ENCODE results near the gene CDH26. TPM values are rescaled to one million over a fixed set of nuclear protein-coding genes. Genes with fewer than 3 reads are reported as not detected.

CDH26 gene
- total and polyA plus RNA-seq, 12 donors = 0.34 to 2.4 (median 0.89) TPM

- no peak overlapping the region for H3K4me3 ChIP-seq
- TF ChIP-seq CTCF (IDR thresholded peaks at IDR 0.05) = no peak
- H3K9me3 ChIP-seq = peaks cover 0 to 19% (median 0%) of the 10 kb centered on the region in 11 donors
- DNase-seq (no peak), ATAC-seq (no peak)
- no peaks in the 10 kb centered on the region for H3K27me3 ChIP-seq
- intact Hi-C loops (cut with DNase I) = no loop called here
- no peak overlapping the region for H3K27ac ChIP-seq
- peaks cover 0 to 7% (median 0%) of the 10 kb centered on the region in 9 donors for H3K36me3 ChIP-seq
- no peaks in the 10 kb centered on the region for H3K4me1 ChIP-seq
These were observed 58.2 kb downstream of the CDH26 start for GRCh38 chr20:60016406-60016805.

- peaks cover 0 to 7% (median 0%) of the 10 kb centered on the region in 9 donors for H3K36me3 ChIP-seq
- DNase-seq (no peak), ATAC-seq (no peak)
- no peak for TF ChIP-seq CTCF (IDR thresholded peaks at IDR 0.05)
- peaks cover 0 to 21% (median 0%) of the 10 kb centered on the region in 11 donors for H3K9me3 ChIP-seq
- intact Hi-C loops (cut with DNase I) = loop anchor here in 1 of 10 donors (10.0 kb wide), 1 partner anchor 55 kb away; no protein-coding TSS in a partner anchor
- 91 to 93% methylated on average over 5 of the region's 5 CpGs for WGBS, 2 donors
- no peak overlapping the region for H3K4me3 ChIP-seq
- H3K4me1 ChIP-seq = no peaks in the 10 kb centered on the region
- no peaks in the 10 kb centered on the region for H3K27me3 ChIP-seq
- H3K27ac ChIP-seq = no peak overlapping the region
These were observed 62.0 kb downstream of the CDH26 start for GRCh38 chr20:60020251-60020650.

DNA sequence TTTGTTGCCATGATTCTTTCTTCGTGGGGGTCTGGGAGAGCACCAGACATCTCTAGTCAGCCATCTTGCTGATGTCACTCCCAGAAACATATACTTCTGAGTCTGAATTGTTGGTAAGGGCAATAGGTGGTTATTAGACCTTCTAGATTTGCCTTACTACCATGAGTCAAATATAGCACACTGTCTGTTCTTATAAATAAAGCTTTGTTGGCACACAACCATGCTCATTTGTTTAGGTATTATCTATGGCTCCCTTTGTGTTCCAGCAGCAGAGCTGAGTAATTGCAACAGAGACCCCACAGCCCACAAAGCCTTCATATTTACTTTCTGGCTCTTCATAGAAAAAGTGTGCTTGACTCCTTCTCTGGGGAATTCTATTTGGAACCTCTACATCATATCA, 62.9 kb downstream of the CDH26 start:
- peaks cover 0 to 13% (median 0%) of the 10 kb centered on the region in 11 donors for H3K9me3 ChIP-seq
- ATAC-seq = no peak
- 67 to 68% methylated on average over 1 of the region's 1 CpG for WGBS, 2 donors
- no peak overlapping the region for H3K27ac ChIP-seq
- no peaks in the 10 kb centered on the region for H3K27me3 ChIP-seq
- peaks cover 0 to 7% (median 0%) of the 10 kb centered on the region in 9 donors for H3K36me3 ChIP-seq
- TF ChIP-seq CTCF (IDR thresholded peaks at IDR 0.05) = no peak
- intact Hi-C loops (cut with DNase I) = loop anchor here in 1 of 10 donors (10.0 kb wide), 1 partner anchor 56 kb away; no protein-coding TSS in a partner anchor
- DNase-seq = no peak
- no peaks in the 10 kb centered on the region for H3K4me1 ChIP-seq
- H3K4me3 ChIP-seq = no peak overlapping the region

DNA sequence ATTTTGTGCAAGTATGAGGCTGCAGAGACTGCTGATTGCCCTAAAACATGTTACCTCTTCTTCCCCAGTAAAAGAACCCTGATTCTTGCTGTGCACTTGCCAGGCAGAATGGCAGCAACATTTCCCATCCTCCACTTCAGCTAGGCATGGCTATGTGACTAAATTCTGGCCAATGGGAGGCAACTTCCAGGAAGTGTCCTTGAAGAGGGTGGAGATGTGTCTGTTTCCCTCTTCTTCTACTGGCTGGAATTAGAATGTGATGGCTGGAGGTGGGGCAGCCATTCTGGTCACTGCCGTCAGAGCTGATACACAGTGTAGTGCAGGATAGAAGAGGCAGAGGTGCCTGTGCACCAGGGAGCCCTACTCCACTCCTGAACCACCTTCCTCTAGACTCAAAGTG, 64.6 kb downstream of the CDH26 start:
- no peak for ATAC-seq

More for the DNA sequence above, 64.6 kb downstream of the CDH26 start:
- WGBS, 2 donors = 82 to 90% methylated on average over 1 of the region's 1 CpG
- Histone ChIP-seq H3K36me3 (peaks cover 0 to 7% (median 0%) of the 10 kb centered on the region in 9 donors), H3K27ac (no peak overlapping the region), H3K9me3 (peaks cover 0 to 10% (median 0%) of the 10 kb centered on the region in 11 donors), H3K4me1 (no peaks in the 10 kb centered on the region), H3K27me3 (no peaks in the 10 kb centered on the region), H3K4me3 (no peak overlapping the region)
- no peak for DNase-seq
- no peak for TF ChIP-seq CTCF (IDR thresholded peaks at IDR 0.05)
- intact Hi-C loops (cut with DNase I) = loop anchor here in 1 of 10 donors (10.0 kb wide), 1 partner anchor 58 kb away; no protein-coding TSS in a partner anchor
